ENCODE data around the gene OR1N2.
"Not testable (repeated sequence)": the region's sequence is repeated elsewhere in the genome, so short reads cannot be mapped to it uniquely, and the experiment has no call there.

OR1N2 gene

GRCh38 chr9:122536134-122536533 is 16.8 kb upstream of the OR1N2 start:
- Histone ChIP-seq H3K36me3 (ENCODE audit: insufficient read depth) (no peaks in the 10 kb centered on the region), H3K27me3 (ENCODE audit: insufficient read depth, low read depth) (no peaks in the 10 kb centered on the region), H4K20me1 (ENCODE audit: insufficient read depth) (no peaks in the 10 kb centered on the region), H3K4me2 (no peak overlapping the region), H3K4me1 (ENCODE audit: low read depth, poor library complexity, severe bottlenecking) (no peaks in the 10 kb centered on the region), H2AFZ (ENCODE audit: low read depth) (no peak overlapping the region), H3K27ac (no peak overlapping the region), H3K4me3 (IDR thresholded peaks at IDR 0.05; ENCODE audit: insufficient read depth, low read depth, low read length) (no peak overlapping the region), H3K79me2 (ENCODE audit: insufficient read depth, low read depth) (no peaks in the 10 kb centered on the region), H3K9ac (no peak overlapping the region)
- TF ChIP-seq CTCF (conservative IDR thresholded peaks at IDR 0.05; ENCODE audit: low read depth, low read length): no peak

DNA sequence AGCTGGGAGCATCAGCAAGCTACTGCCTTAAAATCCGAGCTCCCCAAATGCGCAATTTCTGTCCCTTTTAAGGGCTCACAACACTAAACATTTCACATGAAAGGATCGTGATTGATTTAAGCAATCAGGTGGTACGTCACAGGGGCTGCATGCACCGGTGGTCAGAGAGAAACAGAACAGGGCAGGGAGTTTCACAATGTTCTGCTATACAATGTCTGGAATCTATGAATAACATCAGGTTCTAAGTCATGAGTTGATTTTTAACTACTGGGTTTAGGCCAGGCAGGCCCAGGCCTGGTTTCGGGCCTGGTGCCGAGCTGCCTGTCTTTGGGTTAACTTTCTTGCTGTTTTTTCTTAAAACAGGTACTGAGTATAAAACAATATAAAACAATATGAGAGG is 15.8 kb upstream of the OR1N2 start:
- not testable (repeated sequence) for H2AFZ ChIP-seq (ENCODE audit: low read depth); H3K4me1 ChIP-seq (ENCODE audit: low read depth, poor library complexity, severe bottlenecking); H3K27me3 ChIP-seq (ENCODE audit: insufficient read depth, low read depth); H3K27ac ChIP-seq; H3K9ac ChIP-seq; H4K20me1 ChIP-seq (ENCODE audit: insufficient read depth); H3K36me3 ChIP-seq (ENCODE audit: insufficient read depth); H3K4me3 ChIP-seq (IDR thresholded peaks at IDR 0.05; ENCODE audit: insufficient read depth, low read depth, low read length); H3K4me2 ChIP-seq; H3K79me2 ChIP-seq (ENCODE audit: insufficient read depth, low read depth)

- Histone ChIP-seq H3K27me3 (ENCODE audit: insufficient read depth, low read depth) (no peaks in the 10 kb centered on the region), H3K4me3 (IDR thresholded peaks at IDR 0.05; ENCODE audit: insufficient read depth, low read depth, low read length) (no peak overlapping the region), H3K4me2 (no peak overlapping the region), H3K9ac (no peak overlapping the region), H3K36me3 (ENCODE audit: insufficient read depth) (no peaks in the 10 kb centered on the region), H3K27ac (no peak overlapping the region), H2AFZ (ENCODE audit: low read depth) (no peak overlapping the region), H3K4me1 (ENCODE audit: low read depth, poor library complexity, severe bottlenecking) (no peaks in the 10 kb centered on the region), H4K20me1 (ENCODE audit: insufficient read depth) (no peaks in the 10 kb centered on the region), H3K79me2 (ENCODE audit: insufficient read depth, low read depth) (no peaks in the 10 kb centered on the region)
- TF ChIP-seq CTCF (conservative IDR thresholded peaks at IDR 0.05; ENCODE audit: low read depth, low read length): no peak
Measured at GRCh38 chr9:122538757-122539156, 14.2 kb upstream of the OR1N2 start.

GRCh38 chr9:122546196-122546595 is 6.7 kb upstream of the OR1N2 start:
- no peak for TF ChIP-seq CTCF (conservative IDR thresholded peaks at IDR 0.05; ENCODE audit: low read depth, low read length)
- no peak overlapping the region for H3K9ac ChIP-seq
- no peaks in the 10 kb centered on the region for H3K4me1 ChIP-seq (ENCODE audit: low read depth, poor library complexity, severe bottlenecking)
- no peaks in the 10 kb centered on the region for H4K20me1 ChIP-seq (ENCODE audit: insufficient read depth)
- H3K27me3 ChIP-seq (ENCODE audit: insufficient read depth, low read depth): no peaks in the 10 kb centered on the region
- H3K36me3 ChIP-seq (ENCODE audit: insufficient read depth): no peaks in the 10 kb centered on the region
- H3K4me3 ChIP-seq (IDR thresholded peaks at IDR 0.05; ENCODE audit: insufficient read depth, low read depth, low read length): no peak overlapping the region
- H2AFZ ChIP-seq (ENCODE audit: low read depth): no peak overlapping the region
- H3K4me2 ChIP-seq: no peak overlapping the region
- no peak overlapping the region for H3K27ac ChIP-seq
- H3K79me2 ChIP-seq (ENCODE audit: insufficient read depth, low read depth): no peaks in the 10 kb centered on the region

DNA sequence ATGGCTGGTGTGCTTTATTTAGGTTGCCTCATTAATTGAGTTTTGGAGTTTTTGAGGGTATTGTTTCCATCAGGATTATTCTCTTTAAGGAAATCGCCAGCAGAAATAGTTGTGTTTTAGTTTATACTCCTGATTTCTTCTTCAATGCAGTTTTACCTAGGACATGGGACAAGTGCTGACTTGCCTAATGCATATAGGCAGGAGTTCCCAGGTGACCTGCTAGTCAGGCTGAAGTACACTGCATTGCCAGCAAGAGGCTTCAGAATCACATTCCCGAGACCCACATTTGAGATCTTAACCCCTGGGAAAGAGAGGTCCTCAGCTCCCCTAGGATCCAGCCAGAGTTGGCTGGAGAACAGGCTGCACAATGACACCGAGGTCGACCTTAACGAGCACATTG is 1.5 kb upstream of the OR1N2 start:
- no peaks in the 10 kb centered on the region for H3K36me3 ChIP-seq (ENCODE audit: insufficient read depth)
- no peak overlapping the region for H3K27ac ChIP-seq
- no peaks in the 10 kb centered on the region for H3K79me2 ChIP-seq (ENCODE audit: insufficient read depth, low read depth)
- H3K27me3 ChIP-seq (ENCODE audit: insufficient read depth, low read depth): no peaks in the 10 kb centered on the region
- no peaks in the 10 kb centered on the region for H3K4me1 ChIP-seq (ENCODE audit: low read depth, poor library complexity, severe bottlenecking)
- H3K9ac ChIP-seq: no peak overlapping the region
- no peak overlapping the region for H2AFZ ChIP-seq (ENCODE audit: low read depth)
- no peaks in the 10 kb centered on the region for H4K20me1 ChIP-seq (ENCODE audit: insufficient read depth)
- no peak overlapping the region for H3K4me3 ChIP-seq (IDR thresholded peaks at IDR 0.05; ENCODE audit: insufficient read depth, low read depth, low read length)
- TF ChIP-seq CTCF (conservative IDR thresholded peaks at IDR 0.05; ENCODE audit: low read depth, low read length): no peak
- no peak overlapping the region for H3K4me2 ChIP-seq
